ENCODE measurements around the gene PITPNB.

The PITPNB gene

GRCh38 chr22:27874764-27875163 lies 44.3 kb downstream of the PITPNB start:
- no peak for DNase-seq (ENCODE audit: low read depth)
- TF ChIP-seq CTCF (conservative IDR thresholded peaks at IDR 0.05; ENCODE audit: low read length) = no peak
- no peak overlapping the region for H3K4me3 ChIP-seq (ENCODE audit: low read length)

- TF ChIP-seq CTCF (conservative IDR thresholded peaks at IDR 0.05; ENCODE audit: low read length) = no peak
- DNase-seq (ENCODE audit: low read depth) = no peak
- no peak overlapping the region for H3K4me3 ChIP-seq (ENCODE audit: low read length)
Measured at GRCh38 chr22:27874185-27874584, 44.9 kb downstream of the PITPNB start.

- no peak for DNase-seq (ENCODE audit: low read depth)
- TF ChIP-seq CTCF (conservative IDR thresholded peaks at IDR 0.05; ENCODE audit: low read length) = no peak
- H3K4me3 ChIP-seq (ENCODE audit: low read length) = no peak overlapping the region
Measured at GRCh38 chr22:27873472-27873871, 45.6 kb downstream of the PITPNB start.

- DNase-seq (ENCODE audit: low read depth) = no peak
- TF ChIP-seq CTCF (conservative IDR thresholded peaks at IDR 0.05; ENCODE audit: low read length) = no peak
- no peak overlapping the region for H3K4me3 ChIP-seq (ENCODE audit: low read length)
Measured at GRCh38 chr22:27872488-27872887, 46.6 kb downstream of the PITPNB start.

- no peak for TF ChIP-seq CTCF (conservative IDR thresholded peaks at IDR 0.05; ENCODE audit: low read length)
- no peak overlapping the region for H3K4me3 ChIP-seq (ENCODE audit: low read length)
- no peak for DNase-seq (ENCODE audit: low read depth)
Measured at GRCh38 chr22:27871306-27872014, 47.6 kb downstream of the PITPNB start.

GRCh38 chr22:27870234-27871191 lies 48.5 kb downstream of the PITPNB start:
- no peak for DNase-seq (ENCODE audit: low read depth)
- H3K4me3 ChIP-seq (ENCODE audit: low read length) = no peak overlapping the region
- TF ChIP-seq CTCF (conservative IDR thresholded peaks at IDR 0.05; ENCODE audit: low read length) = no peak
